Activated CD8-positive, alpha-beta memory T cell treated with anti-CD3 and anti-CD28 coated beads for 48 hours (primary cell): ENCODE measurements around the gene SRRM3.
A peak's percentile ranks its signal among the peaks of the same experiment; 100 is the strongest.
"Not testable (repeated sequence)": the region's sequence is repeated elsewhere in the genome, so short reads cannot be mapped to it uniquely, and the experiment has no call there.

Source experiments
- DNase-seq, 3 experiments: peaks; one replicate each; pipeline ENCODE4 v3.0.0-alpha.2; 2020; ENCODE audit warnings: low read depth in 2 of 3, low spot score in 2 of 3

The SRRM3 gene

DNA sequence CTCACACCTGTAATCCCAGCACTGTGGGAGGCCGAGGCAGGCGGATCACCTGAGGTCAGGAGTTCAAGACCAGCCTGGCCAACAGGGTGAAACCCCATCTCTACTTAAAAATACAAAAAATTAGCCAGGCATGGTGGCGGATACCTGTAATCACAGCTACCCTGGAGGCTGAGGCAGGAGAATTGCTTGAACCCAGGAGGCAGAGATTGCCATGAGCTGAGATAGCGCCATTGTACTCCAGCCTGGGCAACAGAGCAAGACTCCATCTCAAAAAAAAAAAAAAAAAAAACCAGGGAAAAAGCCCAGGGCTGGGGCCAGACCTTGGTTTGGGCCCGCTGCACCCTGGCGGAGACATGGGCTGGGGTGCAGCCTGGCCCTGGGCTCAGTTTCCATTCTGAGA lies 110.1 kb downstream of the SRRM3 start:
- not testable (repeated sequence) for DNase-seq

- peak; percentile 85 to 98 (median 97) for DNase-seq
These were observed 112.5 kb downstream of the SRRM3 start for GRCh38 chr7:76314042-76314721.

GRCh38 chr7:76314740-76315139 lies 113.0 kb downstream of the SRRM3 start:
- not testable (repeated sequence) for DNase-seq

GRCh38 chr7:76315364-76315763 lies 113.7 kb downstream of the SRRM3 start:
- DNase-seq, result no peak

GRCh38 chr7:76316984-76317781 lies 115.5 kb downstream of the SRRM3 start:
- no peak for DNase-seq

DNA sequence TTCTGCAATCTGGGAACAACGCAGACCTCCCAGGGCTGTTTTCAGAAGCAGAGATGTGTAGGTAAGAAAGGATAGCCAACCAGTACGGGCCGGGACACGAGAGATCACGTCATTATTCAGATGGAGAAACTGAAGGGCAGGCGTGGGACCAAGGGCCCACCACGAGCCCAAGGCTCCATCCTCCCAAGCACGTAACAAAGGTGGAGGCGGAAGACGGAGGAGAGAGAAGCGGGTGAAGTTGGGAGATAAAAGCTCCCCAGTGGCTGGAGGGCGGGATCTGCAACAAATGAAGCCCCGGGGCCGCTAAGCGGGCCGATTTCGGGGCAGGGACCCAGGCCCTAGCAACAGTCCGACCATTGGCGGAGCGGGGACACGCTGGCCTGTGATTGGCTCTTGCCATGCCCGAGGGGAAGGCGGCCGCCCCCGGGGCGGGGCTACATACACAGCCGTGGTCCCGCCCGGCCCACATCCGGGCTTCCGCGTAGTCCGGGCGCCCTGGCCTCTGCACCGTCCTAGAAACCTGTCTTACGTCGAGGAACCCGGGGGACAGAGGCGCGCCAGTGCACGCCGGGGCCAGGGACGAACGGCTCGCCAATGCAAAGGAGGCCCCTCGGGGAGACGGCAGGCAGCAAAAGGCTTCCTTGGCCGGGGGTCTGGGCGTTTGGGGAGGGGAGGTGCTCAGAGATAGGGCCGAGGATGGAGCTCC lies 116.2 kb downstream of the SRRM3 start:
- DNase-seq, result peak; percentile 73 to 88 (median 82)

DNA sequence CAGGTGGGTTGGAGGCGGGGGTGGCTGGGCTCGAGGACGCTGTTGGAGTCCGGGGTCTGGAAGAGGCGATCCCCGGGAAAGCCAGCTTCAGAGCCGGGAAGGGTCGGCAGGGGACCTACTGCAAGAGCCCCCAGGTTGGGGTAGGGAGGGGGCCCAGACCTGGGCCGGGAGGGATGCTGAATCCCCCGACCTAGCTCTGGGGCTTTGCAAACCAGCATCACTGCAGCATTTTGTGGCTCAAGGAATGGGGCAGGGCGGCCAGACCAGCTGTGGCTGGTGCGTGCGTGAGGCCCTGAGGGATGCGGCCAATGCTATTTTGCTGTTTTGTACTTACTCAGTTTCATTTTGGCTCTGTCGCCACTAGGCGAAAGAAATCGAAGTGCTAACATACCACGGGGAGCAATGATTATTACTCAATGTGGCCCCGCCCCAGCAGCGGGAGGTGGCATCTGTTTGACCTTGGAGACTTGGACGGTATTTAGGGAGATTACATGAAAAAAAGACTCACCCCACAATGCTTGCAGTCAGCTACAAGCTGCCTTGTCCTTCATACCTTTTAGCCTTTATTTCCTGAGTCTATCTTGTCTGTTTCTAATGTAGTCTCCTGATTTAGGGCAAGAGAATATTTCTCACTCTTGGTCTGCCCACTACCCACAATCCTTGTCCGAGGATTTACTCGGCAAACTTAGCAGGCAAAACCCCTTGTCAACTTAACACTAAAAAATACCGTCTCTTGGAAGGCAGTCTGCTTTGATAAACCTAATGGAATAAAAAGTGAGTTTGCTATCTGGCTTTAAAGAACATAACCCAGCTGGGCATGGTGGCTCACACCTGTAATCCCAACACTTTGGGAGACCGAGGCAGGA lies 117.0 kb downstream of the SRRM3 start:
- DNase-seq, result peak; percentile 27 to 48 (median 36)

- DNase-seq, result no peak
These were observed 123.4 kb downstream of the SRRM3 start for GRCh38 chr7:76325092-76325491.

- no peak for DNase-seq
These were observed 124.1 kb downstream of the SRRM3 start for GRCh38 chr7:76325811-76326210.

GRCh38 chr7:76326646-76327233 lies 125.0 kb downstream of the SRRM3 start:
- no peak for DNase-seq

GRCh38 chr7:76327610-76328009 lies 125.9 kb downstream of the SRRM3 start:
- DNase-seq, result no peak

GRCh38 chr7:76328389-76328788 lies 126.7 kb downstream of the SRRM3 start:
- no peak for DNase-seq

GRCh38 chr7:76329479-76329878 lies 127.8 kb downstream of the SRRM3 start:
- no peak for DNase-seq

- no peak for DNase-seq
These were observed 128.6 kb downstream of the SRRM3 start for GRCh38 chr7:76330261-76330660.

DNA sequence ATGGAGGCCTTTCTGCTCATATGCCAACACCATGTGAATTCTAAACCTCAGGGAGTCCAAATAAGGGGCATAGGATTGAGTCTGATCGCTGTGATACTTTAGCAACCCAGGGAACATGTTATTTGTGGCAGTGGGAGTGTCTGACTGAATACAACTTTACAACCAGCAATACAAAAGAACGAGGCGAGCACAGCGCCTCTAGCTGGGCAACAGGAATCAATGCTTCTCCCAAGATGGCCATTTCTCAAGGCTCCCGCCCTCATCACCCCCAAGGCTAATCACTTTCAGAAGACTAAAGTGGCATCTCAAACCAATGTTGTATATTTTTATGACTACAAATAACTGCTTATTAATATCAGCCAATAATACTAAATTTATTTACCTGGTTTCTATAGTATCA lies 129.0 kb downstream of the SRRM3 start:
- DNase-seq, result no peak

DNA sequence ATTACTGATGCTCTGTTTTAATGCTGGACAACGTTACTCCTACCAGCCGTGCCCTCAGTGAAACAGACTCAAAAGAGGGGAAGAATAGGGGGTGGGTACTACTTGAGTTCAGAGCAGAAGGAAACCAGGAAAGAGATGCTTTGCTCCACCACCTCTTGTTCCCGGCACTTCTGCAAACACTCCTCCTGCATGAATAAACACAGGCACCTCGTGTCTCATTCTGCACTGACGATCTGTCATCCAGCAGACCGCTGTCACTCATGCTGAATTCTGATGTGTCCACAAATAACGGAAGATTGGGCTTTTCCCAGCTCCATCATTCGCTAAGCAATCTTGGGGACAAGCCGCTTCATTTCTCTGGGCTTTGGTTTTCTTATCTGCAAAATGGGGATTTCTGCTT lies 130.4 kb downstream of the SRRM3 start:
- no peak for DNase-seq

- DNase-seq, result no peak
These were observed 131.9 kb downstream of the SRRM3 start for GRCh38 chr7:76333511-76334101.

DNA sequence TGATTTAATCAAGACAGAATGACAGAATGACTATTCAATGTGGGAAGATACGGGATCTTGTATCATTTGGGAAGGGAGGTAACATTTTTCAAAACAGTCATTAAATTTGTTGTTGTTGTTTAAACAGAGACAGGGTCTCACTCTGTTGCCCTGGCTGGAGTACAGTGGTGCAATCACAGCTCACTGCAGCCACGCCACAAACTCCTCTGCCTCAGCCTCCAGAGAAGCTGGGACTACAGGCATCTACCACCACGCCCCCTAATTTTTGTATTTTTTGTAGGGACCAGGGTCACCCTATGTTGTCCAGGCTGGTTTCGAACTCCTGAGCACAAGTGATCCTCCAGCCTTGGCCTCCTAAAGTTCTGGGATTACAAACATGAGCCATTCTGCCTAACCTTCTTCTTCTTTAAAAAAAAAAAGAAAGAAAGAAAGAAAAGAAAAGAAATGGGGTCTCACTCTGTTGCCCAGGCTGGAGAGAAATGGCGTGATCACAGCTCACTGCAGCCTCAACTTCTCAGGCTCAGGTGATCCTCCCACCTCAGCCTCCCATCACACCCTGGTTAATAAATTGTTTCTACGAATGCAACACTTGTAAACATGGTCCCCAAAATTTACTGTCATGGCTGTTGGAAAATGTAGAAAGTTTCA lies 132.7 kb downstream of the SRRM3 start:
- DNase-seq, result no peak

- not testable (repeated sequence) for DNase-seq
These were observed 133.7 kb downstream of the SRRM3 start for GRCh38 chr7:76335417-76335816.

- DNase-seq, result no peak
These were observed 134.4 kb downstream of the SRRM3 start for GRCh38 chr7:76336094-76336493.
